Keratinocyte (primary cell): ENCODE results near the gene CCDC40.

Experiments
- CTCF ChIP-seq, 3 experiments: IDR thresholded peaks in 1 of 3; conservative IDR thresholded peaks in 1 of 3; optimal IDR thresholded peaks in 1 of 3; 2 replicates in 2 of 3; 3 replicates in 1 of 3; pipeline versions ENCODE3 to v1.5.1; 2011; ENCODE audit warnings: low read length in 3 of 3, mild to moderate bottlenecking in 3 of 3, moderate library complexity in 2 of 3, control low read depth in 1 of 3, inconsistent platforms in 1 of 3; ENCODE audit not compliant: insufficient read depth in 2 of 3; ENCODE audit errors: extremely low read depth in 1 of 3
- EZH2 ChIP-seq: IDR thresholded peaks from one replicate; pipeline ENCODE4 v1.6.1; 2012; ENCODE audit warnings: inconsistent platforms, mild to moderate bottlenecking, low read length, moderate library complexity

- no peak for TF ChIP-seq CTCF (optimal IDR thresholded peaks at IDR 0.05 in 1 of 3, IDR thresholded peaks at IDR 0.05 in 1 of 3, conservative IDR thresholded peaks at IDR 0.05 in 1 of 3; ENCODE audit: extremely low read depth in 1 of 3, insufficient read depth in 2 of 3, low read length in 3 of 3)
- TF ChIP-seq EZH2, result no peak
These were observed 54.9 kb downstream of the CCDC40 start for GRCh38 chr17:80091376-80091775.
